OCI-LY7 (cell line): ENCODE data around the gene UBE2G1. TPM values are rescaled to one million over a fixed set of nuclear protein-coding genes. Genes with fewer than 3 reads are reported as not detected.
A peak's percentile ranks its signal among the peaks of the same experiment; 100 is the strongest.

Source experiments
- BruUV-seq: library from RNA; stranded (reverse); fragments of 400-500 nt; replicated peaks from 2 replicates; lab custom pipeline; 2021; lab: Mats Ljungman, UMichigan
- CTCF ChIA-PET: fragments of 300-600 bp; sonication (Branson Sonifier 250); formaldehyde crosslinking; loops from one replicate; lab custom pipeline; 2022; ENCODE audit warnings: antibody characterized with exemption; ENCODE audit not compliant: unreplicated experiment; lab: Charles Lee
- POLR2A ChIA-PET: fragments of 300-600 bp; sonication (Branson Sonifier 250); formaldehyde crosslinking; loops from one replicate; lab custom pipeline; 2022; ENCODE audit warnings: antibody characterized with exemption; lab: Charles Lee
- DNase-seq: peaks from one replicate; pipeline ENCODE4 v3.0.0-alpha.2; 2015; ENCODE audit warnings: low spot score
- H2AFZ ChIP-seq: fragments of 200-600 bp; sonication (generic), shearing (Covaris generic); 2 replicates; pipeline ENCODE4 v1.6.1; 2014; ENCODE audit warnings: mild to moderate bottlenecking, antibody characterized with exemption, low read length, moderate library complexity
- H3K27ac ChIP-seq: fragments of 200-600 bp; sonication (generic); 2 replicates; pipeline ENCODE4 v1.5.1; 2014; ENCODE audit warnings: mixed run types, low read depth, mild to moderate bottlenecking, moderate library complexity, low read length, inconsistent platforms; ENCODE audit not compliant: poor library complexity, severe bottlenecking
- H3K36me3 ChIP-seq: fragments of 200-600 bp; sonication (generic); 2 replicates; pipeline ENCODE4 v1.6.1; 2014; ENCODE audit warnings: mild to moderate bottlenecking, antibody characterized with exemption, low read length, moderate library complexity, mixed read lengths; ENCODE audit not compliant: insufficient read depth
- H3K4me1 ChIP-seq: fragments of 200-600 bp; sonication (generic); 2 replicates; pipeline ENCODE4 v1.5.1; 2014; ENCODE audit warnings: mild to moderate bottlenecking, low read length; ENCODE audit not compliant: insufficient read depth, poor library complexity, severe bottlenecking
- H3K4me2 ChIP-seq: fragments of 200-600 bp; sonication (generic); 2 replicates; pipeline ENCODE4 v1.6.1; 2014; ENCODE audit warnings: mild to moderate bottlenecking, low read length
- H3K4me3 ChIP-seq: fragments of 200-600 bp; sonication (generic); 2 replicates; pipeline ENCODE4 v1.5.1; 2014; ENCODE audit warnings: mild to moderate bottlenecking, low read depth, low read length; ENCODE audit not compliant: poor library complexity, severe bottlenecking
- H3K79me2 ChIP-seq: fragments of 200-600 bp; sonication (generic); 2 replicates; pipeline ENCODE4 v1.6.1; 2016; ENCODE audit warnings: low read depth, mild to moderate bottlenecking, low read length, moderate library complexity, mixed read lengths; ENCODE audit not compliant: insufficient read depth
- H3K9me2 ChIP-seq: fragments of 200-600 bp; sonication (generic); 2 replicates; pipeline ENCODE4 v1.6.1; 2016; ENCODE audit warnings: mild to moderate bottlenecking, low read length, mixed read lengths; ENCODE audit not compliant: insufficient read depth
- H3K9me3 ChIP-seq: fragments of 200-600 bp; sonication (generic); 2 replicates; pipeline ENCODE4 v1.6.1; 2014; ENCODE audit warnings: mild to moderate bottlenecking, mixed run types, low read length, mixed read lengths
- H4K20me1 ChIP-seq: fragments of 200-600 bp; sonication (generic); 2 replicates; pipeline ENCODE4 v1.6.1; 2014; ENCODE audit warnings: mild to moderate bottlenecking, antibody characterized with exemption, low read length, moderate library complexity, mixed read lengths; ENCODE audit not compliant: insufficient read depth
- EZH2phosphoT487 ChIP-seq: fragments of 200-600 bp; sonication (generic); IDR thresholded peaks from 2 replicates; pipeline ENCODE4 v1.6.1; 2018; ENCODE audit warnings: low read depth, borderline replicate concordance, mild to moderate bottlenecking, mixed run types, antibody characterized with exemption, low read length, moderate library complexity, mixed read lengths
- intact Hi-C: fragments of 100-400 bp; cut with micrococcal nuclease; formaldehyde crosslinking; loops from one replicate; pipeline ENCODE4 v1.10.0; 2022; ENCODE audit not compliant: unreplicated experiment
- total RNA-seq, 2 experiments: library from RNA; depleted of rRNA in 1 of 2; stranded (reverse); fragments of >200 nt in 1 of 2; shearing (Covaris generic) in 1 of 2; gene quantifications; 2 replicates each; pipeline ENCODE4 v1.2.3, GENCODE V29; 2014 to 2022
- TF ChIP-seq, protein P1 (sequence below): fragments of 200-600 bp; sonication (generic); conservative IDR thresholded peaks from 2 replicates; pipeline ENCODE4 v1.5.1; 2014; ENCODE audit warnings: mild to moderate bottlenecking, antibody characterized with exemption, low read length, moderate library complexity, mixed read lengths

The UBE2G1 gene
- total RNA-seq, 2 experiments from 2014 or later = 115 to 216 TPM

DNA sequence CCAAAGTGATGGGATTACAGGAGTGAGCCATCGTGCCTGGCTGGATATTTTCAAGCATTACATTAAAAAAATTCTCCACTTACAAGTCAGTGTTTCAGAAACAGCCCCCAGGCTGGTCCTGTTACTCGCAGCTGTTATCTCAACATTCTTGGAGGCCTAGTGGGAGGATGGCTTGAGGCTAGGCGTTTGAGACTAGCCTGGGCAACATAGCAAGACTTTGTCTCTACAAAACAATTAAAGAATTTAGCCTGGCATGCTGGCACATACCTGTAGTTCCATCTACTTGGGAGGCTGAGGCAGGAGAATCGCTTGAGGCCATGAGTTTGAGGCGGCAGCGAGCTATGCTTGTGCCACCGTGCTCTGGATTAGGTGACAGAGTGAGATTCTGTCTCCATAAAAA lies 40.7 kb upstream of the UBE2G1 start:
- CTCF ChIA-PET = interaction anchor here (1.4 kb wide), 1 partner anchor 11 kb away, joined by 5 read pairs; no protein-coding TSS in a partner anchor
- Histone ChIP-seq H3K36me3 (no peaks in the 10 kb centered on the region), H3K79me2 (no peaks in the 10 kb centered on the region), H3K4me2 (no peak overlapping the region), H3K9me3 (no peaks in the 10 kb centered on the region), H3K27ac (no peak overlapping the region), H3K9me2 (no peaks in the 10 kb centered on the region), H2AFZ (no peak overlapping the region), H3K4me3 (no peak overlapping the region), H4K20me1 (no peaks in the 10 kb centered on the region), H3K4me1 (peaks cover 24% of the 10 kb centered on the region)
- POLR2A ChIA-PET = interaction anchor here (0.8 to 1.5 kb wide), 2 partner anchors 135 to 192 kb away, joined by 4 read pairs; no protein-coding TSS in a partner anchor
- TF ChIP-seq, protein P1, sequence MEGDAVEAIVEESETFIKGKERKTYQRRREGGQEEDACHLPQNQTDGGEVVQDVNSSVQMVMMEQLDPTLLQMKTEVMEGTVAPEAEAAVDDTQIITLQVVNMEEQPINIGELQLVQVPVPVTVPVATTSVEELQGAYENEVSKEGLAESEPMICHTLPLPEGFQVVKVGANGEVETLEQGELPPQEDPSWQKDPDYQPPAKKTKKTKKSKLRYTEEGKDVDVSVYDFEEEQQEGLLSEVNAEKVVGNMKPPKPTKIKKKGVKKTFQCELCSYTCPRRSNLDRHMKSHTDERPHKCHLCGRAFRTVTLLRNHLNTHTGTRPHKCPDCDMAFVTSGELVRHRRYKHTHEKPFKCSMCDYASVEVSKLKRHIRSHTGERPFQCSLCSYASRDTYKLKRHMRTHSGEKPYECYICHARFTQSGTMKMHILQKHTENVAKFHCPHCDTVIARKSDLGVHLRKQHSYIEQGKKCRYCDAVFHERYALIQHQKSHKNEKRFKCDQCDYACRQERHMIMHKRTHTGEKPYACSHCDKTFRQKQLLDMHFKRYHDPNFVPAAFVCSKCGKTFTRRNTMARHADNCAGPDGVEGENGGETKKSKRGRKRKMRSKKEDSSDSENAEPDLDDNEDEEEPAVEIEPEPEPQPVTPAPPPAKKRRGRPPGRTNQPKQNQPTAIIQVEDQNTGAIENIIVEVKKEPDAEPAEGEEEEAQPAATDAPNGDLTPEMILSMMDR = no peak
- no peak for TF ChIP-seq EZH2phosphoT487
- no TSS peak for BruUV-seq
- DNase-seq = no peak
- intact Hi-C loops = no loop called here

DNA sequence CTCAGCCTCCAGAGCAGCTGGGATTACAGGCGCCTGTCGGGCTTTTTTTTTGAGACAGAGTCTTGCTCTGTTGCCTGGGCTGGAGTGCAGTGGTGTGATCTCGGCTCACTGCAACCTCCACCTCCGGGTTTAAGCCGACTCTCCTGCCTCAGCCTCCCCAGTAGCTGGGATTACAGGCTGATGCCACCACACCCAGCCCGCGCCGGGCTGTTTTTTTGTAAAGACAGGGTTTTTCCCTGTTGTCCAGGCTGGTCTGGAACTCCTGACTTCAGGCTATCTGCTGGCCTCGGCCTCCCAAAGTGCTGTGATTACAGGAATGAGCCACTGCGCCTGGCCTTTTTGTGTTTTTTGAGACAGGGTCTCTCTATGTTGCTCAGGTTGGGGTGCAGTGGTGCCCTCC lies 39.9 kb upstream of the UBE2G1 start:
- peaks cover 27% of the 10 kb centered on the region for H3K4me1 ChIP-seq
- no peak overlapping the region for H3K27ac ChIP-seq
- no peak overlapping the region for H2AFZ ChIP-seq
- no peaks in the 10 kb centered on the region for H3K9me3 ChIP-seq
- H3K4me2 ChIP-seq = no peak overlapping the region
- H3K36me3 ChIP-seq = no peaks in the 10 kb centered on the region
- no peak overlapping the region for H3K4me3 ChIP-seq
- no peaks in the 10 kb centered on the region for H4K20me1 ChIP-seq
- ChIA-PET CTCF (no interaction called here), POLR2A (interaction anchor here (0.6 kb wide), 2 partner anchors 63 to 149 kb away, joined by 3 to 4 read pairs; no protein-coding TSS in a partner anchor)
- BruUV-seq = no TSS peak
- intact Hi-C loops = no loop called here
- no peaks in the 10 kb centered on the region for H3K9me2 ChIP-seq
- H3K79me2 ChIP-seq = no peaks in the 10 kb centered on the region
- peak; percentile 52 for DNase-seq
- TF ChIP-seq, protein P1 = peak; percentile 44
- no peak for TF ChIP-seq EZH2phosphoT487

DNA sequence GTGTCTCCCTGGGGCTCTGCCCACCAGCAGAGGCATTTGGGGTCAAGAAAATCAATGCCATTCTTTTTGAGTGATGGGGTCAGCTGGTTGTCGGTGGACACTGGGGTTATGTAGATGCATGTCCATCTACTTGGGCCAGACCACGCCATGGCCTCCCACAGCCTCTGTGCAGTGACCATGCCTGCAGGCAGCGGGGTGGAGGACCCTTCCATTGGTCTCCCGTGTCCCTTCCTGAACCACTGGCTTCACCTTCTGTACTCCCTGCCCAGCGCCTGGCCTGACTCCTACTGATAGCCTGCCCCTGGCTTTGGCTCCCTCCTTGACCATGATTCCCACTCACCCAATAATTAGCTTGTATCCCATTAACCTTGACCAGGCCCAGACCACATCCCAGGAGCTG lies 39.2 kb upstream of the UBE2G1 start:
- H3K4me2 ChIP-seq = peak overlapping the region; percentile 61
- peak overlapping the region; percentile 59; the same call in 1 of the 2 replicates for H2AFZ ChIP-seq

More for the DNA sequence above, 39.2 kb upstream of the UBE2G1 start:
- Histone ChIP-seq H3K4me1 (peaks cover 24% of the 10 kb centered on the region), H3K36me3 (no peaks in the 10 kb centered on the region), H3K79me2 (no peaks in the 10 kb centered on the region), H3K9me2 (no peaks in the 10 kb centered on the region), H3K27ac (peak overlapping the region; percentile 48), H4K20me1 (no peaks in the 10 kb centered on the region), H3K4me3 (no peak overlapping the region), H3K9me3 (no peaks in the 10 kb centered on the region)
- TF ChIP-seq EZH2phosphoT487 = no peak
- TF ChIP-seq, protein P1 = no peak
- BruUV-seq = no TSS peak
- ChIA-PET CTCF (interaction anchor here (1.1 kb wide), 1 partner anchor 142 kb away, joined by 4 read pairs; no protein-coding TSS in a partner anchor), POLR2A (interaction anchor here (0.6 kb wide), 3 partner anchors 53 to 195 kb away, joined by 3 to 4 read pairs (median 3); no protein-coding TSS in a partner anchor)
- DNase-seq = no peak
- intact Hi-C loops = no loop called here
